Stimulated activated CD4-positive, alpha-beta T cell treated with anti-CD3 and anti-CD28 coated beads, Interleukin-15, amount 100 ng/mL, for 24 hours (primary cell): Measurements from ENCODE around the gene AKR1B15.
A peak's percentile ranks its signal among the peaks of the same experiment; 100 is the strongest.
"Not testable (repeated sequence)": the region's sequence is repeated elsewhere in the genome, so short reads cannot be mapped to it uniquely, and the experiment has no call there.

Experiments used
- DNase-seq: peaks from one replicate; pipeline ENCODE4 v3.0.0-alpha.2; 2020

AKR1B15 gene

DNA sequence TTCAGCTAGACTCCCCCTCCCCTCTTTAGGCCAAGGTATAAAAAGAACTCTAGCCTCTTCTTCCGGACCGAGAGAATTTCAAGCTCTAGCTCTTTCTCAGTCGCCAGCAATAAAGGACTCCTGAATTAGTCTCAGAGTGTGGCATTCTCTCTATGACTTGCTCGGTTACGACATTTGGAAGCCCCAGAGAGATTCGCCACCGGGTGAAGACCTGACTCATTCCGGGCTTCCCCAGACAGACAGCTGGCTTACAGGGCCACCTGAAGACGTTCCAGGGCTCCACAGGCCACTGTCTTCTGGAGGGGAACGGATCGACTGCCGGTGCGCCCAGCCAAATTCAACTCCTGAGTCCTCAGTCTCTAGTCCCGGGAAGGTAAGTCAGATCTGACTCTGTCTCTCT lies at the start of gene AKR1B15:
TSS of gene AKR1B15 (plus strand) at position 234 of the 400 bp plus-strand sequence. CDS start 15,510 bp downstream, outside the sequence.
- DNase-seq = peak; percentile 39

DNA sequence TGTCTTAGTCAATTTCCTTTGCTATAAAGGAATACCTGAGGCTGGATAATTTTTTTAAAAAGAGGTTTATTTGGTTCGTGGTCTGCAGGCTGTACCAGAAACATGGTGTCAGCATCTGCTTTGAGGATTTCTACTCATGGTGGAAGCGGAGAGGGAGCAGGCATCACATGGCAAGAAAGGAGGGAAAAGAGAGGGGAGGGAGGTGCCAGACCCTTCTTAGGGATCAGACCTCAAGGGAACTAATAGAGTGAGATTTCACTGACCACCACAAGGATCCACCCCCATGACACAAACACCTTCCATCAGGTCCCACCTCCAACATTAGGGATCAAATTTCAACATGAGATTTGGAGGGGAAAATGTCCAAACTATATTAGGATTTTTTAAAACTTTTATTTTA lies 48.5 kb upstream of the AKR1B15 start:
- no peak for DNase-seq

- no peak for DNase-seq
Measured at GRCh38 chr7:134500982-134501381, 47.9 kb upstream of the AKR1B15 start.

DNA sequence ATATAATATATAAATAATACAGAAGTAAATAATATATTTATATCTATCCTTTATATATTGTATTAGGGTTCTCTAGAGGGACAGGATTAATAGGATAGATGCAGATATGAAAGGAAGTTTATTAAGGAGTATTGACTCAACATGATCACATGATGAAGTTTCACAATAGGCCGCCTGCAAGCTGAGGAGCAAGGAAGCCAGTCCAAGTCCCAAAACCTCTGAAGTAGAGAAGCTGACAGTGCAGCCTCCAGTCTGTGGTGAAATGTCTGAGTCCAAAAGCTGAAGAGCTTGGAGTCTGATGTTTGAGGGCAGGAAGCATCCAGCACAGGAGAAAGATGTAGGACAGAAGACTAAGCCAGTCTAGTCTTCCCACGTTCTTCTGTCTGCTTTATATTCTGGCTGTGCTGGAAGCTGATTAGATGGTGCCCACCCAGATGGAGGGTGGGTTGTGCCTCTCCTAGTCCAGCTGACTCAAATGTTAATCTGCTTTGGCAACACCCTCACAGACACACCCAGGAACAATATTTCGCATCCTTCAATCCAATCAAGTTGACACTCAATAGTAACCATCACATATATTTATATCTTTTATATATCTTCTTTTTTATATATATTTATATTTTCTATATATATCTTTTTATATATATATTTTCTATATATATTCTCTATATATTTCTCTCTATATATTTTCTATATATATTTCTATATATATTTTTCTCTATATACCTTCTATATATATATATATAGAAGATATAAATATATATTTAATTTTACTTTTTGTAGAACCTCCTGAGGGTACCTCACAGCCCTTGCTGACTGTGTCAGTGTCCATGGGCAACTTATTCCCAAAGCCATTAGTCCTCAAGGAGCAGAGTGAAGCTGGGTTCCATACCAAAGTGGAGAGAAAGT lies 46.2 kb upstream of the AKR1B15 start:
- DNase-seq = no peak

GRCh38 chr7:134504660-134505164 lies 44.2 kb upstream of the AKR1B15 start:
- no peak for DNase-seq

DNA sequence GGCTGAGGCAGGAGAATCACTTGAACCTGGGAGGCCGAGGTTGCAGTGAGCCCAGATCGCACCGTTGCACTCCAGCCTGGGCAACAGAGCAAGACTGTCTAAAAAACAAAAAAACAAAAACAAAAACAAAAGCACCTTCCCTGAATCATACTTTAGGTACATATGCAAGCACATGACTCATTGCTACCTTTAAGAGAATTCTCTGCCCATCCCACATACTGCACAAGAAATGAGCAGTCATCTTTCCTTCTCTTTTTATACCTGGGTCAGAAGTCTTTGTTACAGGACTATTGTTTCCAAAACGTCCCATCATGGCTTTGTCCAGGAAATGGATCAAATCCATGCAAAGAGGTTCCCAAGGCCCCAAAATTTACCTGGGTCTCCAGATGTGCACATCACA lies 43.1 kb upstream of the AKR1B15 start:
- no peak for DNase-seq

DNA sequence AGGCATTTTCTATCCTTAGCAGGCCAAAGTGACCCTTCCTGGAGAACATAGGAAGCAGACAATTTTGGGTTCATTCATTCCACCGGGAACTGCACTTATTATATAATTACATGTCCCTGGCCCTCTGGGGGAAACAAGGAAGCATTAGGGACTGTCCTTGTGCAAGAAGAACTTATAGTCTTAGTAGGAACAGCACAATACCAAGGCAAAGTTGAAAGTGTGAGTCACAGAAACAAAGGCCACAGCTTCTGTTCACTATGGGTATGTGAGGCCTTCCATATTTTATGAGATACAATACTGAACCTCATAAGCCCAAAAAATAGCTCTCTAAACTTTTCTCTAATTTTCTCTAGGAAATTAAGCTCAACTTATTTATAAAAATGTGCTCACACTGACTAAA lies 39.9 kb upstream of the AKR1B15 start:
- DNase-seq = no peak

DNA sequence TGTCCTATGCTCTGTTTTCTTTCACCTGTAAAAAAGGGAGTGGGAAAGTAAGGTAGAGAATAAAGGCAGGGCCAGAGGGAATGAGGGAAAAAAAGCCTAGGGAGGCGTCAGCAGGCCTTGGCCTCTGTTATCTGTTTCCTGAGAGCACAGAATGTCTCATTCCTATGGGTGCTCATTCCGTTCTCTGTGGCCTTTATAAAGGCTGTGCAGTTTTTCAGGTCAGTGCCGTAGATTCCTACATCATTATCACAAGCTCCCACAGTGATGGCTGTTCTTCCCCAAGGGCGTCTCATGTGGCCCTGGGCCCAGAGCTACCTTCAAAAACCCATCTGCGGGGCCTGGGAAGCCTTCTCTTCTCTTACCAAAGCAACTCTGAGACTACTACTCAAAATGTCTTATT lies 38.3 kb upstream of the AKR1B15 start:
- no peak for DNase-seq

DNA sequence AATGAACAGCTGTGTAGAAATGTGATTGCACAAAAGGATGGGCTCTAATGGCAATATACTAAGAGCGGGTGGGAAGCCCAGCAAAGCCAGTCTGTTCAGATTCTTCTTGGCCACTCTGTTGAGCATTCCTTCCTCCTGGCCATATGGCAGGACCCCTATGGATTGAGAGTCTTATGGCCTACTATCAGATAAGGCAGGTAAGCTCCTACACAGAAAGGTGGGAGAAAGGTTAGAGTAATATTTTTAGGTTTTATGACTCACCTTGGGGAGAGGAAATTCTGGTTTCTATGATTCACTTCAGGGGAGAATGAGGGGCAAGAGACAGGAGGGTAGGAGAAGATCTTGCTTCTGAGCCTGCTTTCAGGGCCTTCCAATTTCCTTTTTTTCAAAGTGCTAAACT lies 36.6 kb upstream of the AKR1B15 start:
- no peak for DNase-seq

DNA sequence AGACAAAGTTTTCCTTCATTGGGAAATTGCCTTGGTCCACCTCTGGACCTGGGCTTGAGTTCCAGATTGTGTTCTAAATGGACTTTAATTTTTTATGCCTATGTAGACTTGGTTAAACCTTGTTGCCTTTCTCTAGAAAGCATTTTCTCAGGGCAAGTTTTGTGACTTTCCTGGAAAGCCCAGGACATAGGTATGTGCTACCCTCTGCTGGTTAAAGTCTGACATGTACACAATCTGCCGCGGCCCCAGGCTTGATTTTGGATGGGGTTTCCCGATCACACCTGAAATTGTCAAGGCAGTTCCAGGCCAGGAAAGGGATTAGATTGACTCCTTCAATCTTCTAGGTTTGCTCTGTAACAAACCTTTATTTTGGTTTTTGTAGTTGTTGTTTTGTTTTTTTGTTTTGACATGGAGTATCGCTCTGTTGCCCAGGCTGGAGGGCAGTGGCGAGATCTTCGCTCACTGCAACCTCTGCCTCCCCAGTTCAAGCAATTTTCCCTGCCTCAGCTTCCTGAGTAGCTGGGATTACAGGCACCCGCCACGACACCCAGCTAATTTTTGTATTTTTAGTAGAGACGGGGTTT lies 35.6 kb upstream of the AKR1B15 start:
- peak; percentile 48 for DNase-seq

GRCh38 chr7:134514106-134514505 lies 34.8 kb upstream of the AKR1B15 start:
- no peak for DNase-seq

DNA sequence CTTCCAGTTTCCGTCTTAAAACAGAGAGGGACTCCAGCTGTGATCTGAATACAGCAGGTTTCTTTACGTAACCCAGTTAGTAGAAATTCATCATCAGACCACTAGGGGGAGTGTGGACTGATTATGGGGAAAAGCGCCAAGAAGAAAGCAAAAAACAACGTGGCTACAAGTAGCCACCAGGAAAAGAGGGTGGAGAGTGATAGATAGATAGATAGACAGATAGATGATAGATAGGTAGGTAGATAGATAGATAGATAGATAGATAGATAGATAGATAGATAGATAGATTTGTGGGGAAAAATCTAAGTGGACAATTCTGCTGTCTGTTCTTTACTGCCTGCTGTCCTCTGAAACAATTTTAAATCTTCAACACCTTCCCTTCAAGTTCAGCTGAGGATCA lies 34.2 kb upstream of the AKR1B15 start:
- peak; percentile 21 for DNase-seq

DNA sequence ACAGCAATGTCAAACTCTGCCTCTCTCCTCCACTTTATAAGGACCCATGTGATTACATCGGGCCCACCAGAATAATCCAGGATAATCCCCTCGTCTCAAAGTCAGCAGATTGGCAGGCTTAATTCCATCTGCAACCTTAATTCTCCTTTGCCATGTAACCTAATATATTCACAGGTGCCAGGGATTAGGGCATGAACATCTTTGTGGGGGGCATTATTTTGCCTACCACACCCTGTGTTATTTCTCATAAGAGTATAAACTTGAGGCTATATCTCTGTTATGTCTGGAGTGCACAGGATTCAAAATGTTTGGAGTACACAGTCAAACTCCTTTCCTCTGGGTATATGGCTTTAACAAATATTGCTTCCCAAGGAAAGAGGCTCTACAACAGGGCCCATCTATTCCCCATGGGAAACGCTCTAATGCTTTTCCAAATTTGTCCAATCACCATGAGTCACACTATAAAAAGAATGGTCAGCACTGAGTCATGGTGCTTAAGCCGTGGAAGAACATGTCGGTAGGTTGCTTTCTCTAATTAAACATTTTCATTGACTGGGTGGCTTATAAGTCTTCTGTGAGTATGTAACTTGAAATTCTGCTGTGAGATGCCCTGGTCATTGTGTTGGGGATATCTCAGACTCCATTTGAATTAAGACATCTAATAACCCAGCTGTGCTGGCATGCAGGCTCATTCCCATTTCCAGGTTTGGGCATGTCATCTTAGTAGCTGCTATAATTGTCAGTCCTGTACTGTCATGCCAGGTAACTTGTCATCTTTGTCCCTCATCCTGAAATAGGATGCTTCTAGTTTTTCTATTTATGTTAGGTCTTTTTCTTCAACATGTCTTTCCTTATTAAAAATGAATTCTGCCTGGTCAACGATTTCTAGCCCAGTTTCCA lies 33.1 kb upstream of the AKR1B15 start:
- no peak for DNase-seq

- no peak for DNase-seq
Measured at GRCh38 chr7:134520130-134520529, 28.8 kb upstream of the AKR1B15 start.

DNA sequence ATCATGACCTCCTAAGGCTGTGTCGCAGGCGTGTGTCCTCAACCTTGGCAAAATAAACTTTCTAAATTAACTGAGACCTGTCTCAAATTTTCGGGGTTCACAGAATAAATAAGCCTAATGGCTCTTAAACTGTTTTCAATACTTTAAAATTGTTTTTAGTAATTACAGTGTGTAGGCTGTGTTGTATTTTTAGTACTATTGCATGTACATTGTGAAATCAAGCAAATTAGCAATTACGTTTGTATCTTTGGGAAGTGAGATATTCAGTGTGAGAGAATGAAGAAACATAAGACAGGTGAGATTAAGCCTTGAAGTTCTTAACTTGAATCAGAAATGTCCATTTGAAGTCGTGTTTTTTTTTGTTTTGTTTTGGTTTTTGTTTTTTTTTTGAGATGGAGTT lies 26.3 kb upstream of the AKR1B15 start:
- no peak for DNase-seq

DNA sequence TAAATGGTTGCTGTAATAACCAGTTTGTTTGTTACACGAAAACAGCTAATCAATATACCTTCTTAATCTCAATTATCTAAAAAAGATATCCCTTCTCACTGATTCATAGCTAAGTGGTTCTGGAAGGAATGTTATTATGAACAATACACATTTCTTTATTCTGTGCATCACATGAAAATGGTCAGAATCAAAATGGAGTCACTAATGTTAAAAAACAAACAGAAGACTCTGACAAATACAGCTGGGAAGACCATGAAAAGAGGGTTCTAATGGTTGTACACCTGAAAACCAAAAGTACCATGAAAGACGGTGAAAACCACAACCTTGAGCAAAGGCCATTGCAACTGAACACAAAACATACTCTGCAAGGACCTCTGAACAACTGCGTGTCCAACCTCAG lies 23.5 kb upstream of the AKR1B15 start:
- DNase-seq = not testable (repeated sequence)

DNA sequence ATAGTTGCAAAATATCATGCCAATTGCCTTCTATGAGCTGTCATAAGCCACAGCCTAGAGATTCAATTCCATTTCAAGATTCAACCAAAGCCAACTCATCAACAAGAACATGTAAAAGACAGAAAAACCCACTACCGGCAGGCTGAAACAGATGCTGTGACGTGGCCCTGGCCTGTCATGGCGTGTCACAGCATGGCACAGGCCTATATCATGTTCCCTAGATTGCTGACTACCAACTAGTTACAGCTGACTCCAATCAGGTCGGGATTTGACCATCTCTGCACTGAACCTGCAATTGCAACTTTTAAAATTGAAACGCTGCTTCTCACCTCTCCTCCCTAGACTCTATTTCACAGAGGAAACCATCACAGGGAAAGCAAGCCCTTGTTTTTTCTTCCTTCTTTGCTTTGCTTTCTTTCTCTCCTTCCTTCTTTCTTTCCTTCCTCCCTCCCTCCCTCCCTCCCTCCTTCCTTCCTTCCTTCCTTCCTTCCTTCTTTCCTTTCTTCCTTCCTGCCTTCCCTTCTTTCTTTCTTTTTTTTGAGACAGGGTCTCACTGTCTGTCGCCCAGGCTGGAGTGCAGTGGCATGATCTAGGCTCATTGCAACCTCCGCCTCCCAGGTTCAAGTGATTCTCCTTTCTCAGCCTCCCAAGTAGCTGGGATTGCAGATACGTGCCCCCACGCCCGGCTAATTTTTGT lies 22.2 kb upstream of the AKR1B15 start:
- not testable (repeated sequence) for DNase-seq

- DNase-seq = no peak
Measured at GRCh38 chr7:134527979-134528371, 20.9 kb upstream of the AKR1B15 start.

GRCh38 chr7:134528749-134529148 lies 20.2 kb upstream of the AKR1B15 start:
- no peak for DNase-seq

DNA sequence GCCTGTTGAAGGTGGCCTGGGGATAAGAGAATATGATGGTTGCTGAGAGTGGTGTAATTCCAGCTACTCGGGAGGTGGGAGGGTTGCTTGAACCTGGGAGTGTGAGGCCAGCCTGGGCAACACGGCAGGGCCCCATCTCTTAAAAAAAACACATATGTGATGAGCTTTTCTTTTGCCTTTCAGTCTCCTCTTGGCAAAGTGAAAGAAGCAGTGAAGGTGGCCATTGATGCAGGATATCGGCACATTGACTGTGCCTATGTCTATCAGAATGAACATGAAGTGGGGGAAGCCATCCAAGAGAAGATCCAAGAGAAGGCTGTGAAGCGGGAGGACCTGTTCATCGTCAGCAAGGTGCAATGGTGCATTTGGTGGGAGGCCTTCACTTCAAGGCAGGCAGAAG lies 18.4 kb upstream of the AKR1B15 start:
- DNase-seq = no peak

DNA sequence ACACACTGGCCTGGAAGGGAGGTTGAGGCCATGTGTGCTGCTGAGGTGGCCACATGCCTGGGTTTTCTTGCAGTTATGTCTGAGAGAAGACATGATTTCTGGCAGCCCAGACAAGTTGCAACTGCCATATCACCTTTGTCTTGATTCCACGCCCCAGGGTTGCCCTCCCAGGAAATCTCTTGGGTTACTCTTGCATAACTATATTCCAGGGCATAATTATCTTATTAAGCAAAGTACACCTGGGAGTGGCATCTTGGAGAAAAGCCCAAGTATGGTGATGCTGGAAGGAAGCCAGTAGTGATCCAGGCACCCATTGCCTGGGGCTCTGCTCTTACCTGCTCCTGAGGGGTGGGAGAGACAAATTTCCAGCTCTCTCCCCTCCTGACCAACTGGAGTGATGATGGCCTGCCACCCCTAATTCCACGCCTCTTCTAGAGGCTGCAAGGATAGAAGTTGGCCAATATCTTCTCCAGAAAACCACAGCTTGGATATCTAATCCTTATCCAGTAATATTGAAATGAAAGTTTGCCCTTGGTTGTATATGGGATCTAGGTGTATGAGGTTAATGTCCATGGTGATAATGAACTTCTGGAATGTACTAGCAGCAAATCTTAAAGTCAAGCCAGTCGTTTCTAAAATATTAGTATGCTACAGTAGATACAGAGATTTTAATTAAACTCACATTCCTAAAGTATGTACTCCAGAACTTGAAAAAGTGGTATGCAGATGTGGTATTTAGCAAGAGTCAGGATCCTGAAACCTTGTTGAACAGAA lies 16.5 kb upstream of the AKR1B15 start:
- no peak for DNase-seq

DNA sequence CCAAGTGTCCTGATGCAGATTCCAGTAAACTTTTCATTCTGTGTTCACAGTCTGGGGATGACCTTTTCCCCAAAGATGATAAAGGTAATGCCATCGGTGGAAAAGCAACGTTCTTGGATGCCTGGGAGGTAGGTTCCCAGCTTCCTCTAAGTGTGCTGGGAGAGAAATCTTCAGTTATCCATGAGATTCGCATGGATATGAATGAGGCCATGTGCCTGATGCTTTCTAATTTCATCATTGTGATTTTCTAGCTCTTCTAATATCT lies 16.0 kb upstream of the AKR1B15 start:
- no peak for DNase-seq
